ENCODE data around the gene ARPC1A.

DNA sequence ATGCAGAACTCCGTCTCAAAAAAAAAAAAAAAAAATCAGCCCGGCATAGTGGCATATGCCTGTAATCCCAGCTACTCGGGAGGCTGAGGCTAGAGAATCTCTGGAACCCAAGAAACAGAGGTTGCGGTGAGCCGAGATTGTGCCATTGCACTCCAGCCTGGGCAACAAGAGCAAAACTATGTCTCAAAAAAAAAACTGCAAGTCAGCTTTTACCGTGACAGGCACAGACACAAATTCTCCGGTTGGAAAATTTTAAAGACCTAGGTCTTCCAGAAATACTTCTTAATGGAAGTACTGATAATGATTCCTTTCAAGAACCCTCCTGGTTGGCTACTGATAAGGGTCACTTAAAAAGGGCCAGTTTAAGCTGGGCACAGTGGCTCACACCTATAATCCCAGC is 29.4 kb downstream of the ARPC1A start:
- TF ChIP-seq, protein P1, sequence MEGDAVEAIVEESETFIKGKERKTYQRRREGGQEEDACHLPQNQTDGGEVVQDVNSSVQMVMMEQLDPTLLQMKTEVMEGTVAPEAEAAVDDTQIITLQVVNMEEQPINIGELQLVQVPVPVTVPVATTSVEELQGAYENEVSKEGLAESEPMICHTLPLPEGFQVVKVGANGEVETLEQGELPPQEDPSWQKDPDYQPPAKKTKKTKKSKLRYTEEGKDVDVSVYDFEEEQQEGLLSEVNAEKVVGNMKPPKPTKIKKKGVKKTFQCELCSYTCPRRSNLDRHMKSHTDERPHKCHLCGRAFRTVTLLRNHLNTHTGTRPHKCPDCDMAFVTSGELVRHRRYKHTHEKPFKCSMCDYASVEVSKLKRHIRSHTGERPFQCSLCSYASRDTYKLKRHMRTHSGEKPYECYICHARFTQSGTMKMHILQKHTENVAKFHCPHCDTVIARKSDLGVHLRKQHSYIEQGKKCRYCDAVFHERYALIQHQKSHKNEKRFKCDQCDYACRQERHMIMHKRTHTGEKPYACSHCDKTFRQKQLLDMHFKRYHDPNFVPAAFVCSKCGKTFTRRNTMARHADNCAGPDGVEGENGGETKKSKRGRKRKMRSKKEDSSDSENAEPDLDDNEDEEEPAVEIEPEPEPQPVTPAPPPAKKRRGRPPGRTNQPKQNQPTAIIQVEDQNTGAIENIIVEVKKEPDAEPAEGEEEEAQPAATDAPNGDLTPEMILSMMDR (conservative IDR thresholded peaks at IDR 0.05), result no peak
- no peak for TF ChIP-seq ZFX (IDR thresholded peaks at IDR 0.05)
